VCaP (cell line): ENCODE results near the gene IRF1.
A peak's percentile ranks its signal among the peaks of the same experiment; 100 is the strongest.

Experiments used
- H3K27ac ChIP-seq: fragments of 450-650 bp; 2 replicates; pipeline ENCODE4 v1.5.1; 2017
- CTCF ChIP-seq: fragments of 450-650 bp; conservative IDR thresholded peaks from 2 replicates; pipeline ENCODE4 v1.5.1; 2017; ENCODE audit warnings: mild to moderate bottlenecking, moderate library complexity

IRF1 gene

GRCh38 chr5:132459031-132459982, 31.3 kb downstream of the IRF1 start:
- no peak for TF ChIP-seq CTCF

GRCh38 chr5:132458651-132459030, 31.9 kb downstream of the IRF1 start:
- TF ChIP-seq CTCF = no peak
- H3K27ac ChIP-seq = no peak overlapping the region

More at GRCh38 chr5:132459031-132459982, 31.3 kb downstream of the IRF1 start:
- no peak overlapping the region for H3K27ac ChIP-seq

- H3K27ac ChIP-seq = no peak overlapping the region
- no peak for TF ChIP-seq CTCF
Measured at GRCh38 chr5:132458226-132458560, 32.4 kb downstream of the IRF1 start.

- H3K27ac ChIP-seq = no peak overlapping the region
Measured at GRCh38 chr5:132457371-132458225, 33.0 kb downstream of the IRF1 start.

GRCh38 chr5:132456987-132457361, 33.6 kb downstream of the IRF1 start:
- no peak overlapping the region; the same call in 1 of the 2 replicates for H3K27ac ChIP-seq
- TF ChIP-seq CTCF = no peak

More at GRCh38 chr5:132457371-132458225, 33.0 kb downstream of the IRF1 start:
- no peak for TF ChIP-seq CTCF

- TF ChIP-seq CTCF = no peak
- peak overlapping the region; percentile 7; the same call in 1 of the 2 replicates for H3K27ac ChIP-seq
Measured at GRCh38 chr5:132456296-132456986, 34.1 kb downstream of the IRF1 start.
